Umbilical cord (tissue), 2 donors: ENCODE data around the gene CDH16. TPM values are rescaled to one million over a fixed set of nuclear protein-coding genes. Genes with fewer than 3 reads are reported as not detected.
"Not testable (repeated sequence)": the region's sequence is repeated elsewhere in the genome, so short reads cannot be mapped to it uniquely, and the experiment has no call there.

Source experiments
- DNase-seq: peaks from one replicate; pipeline ENCODE4 v3.0.0-alpha.2; 2015; ENCODE audit warnings: low spot score
- total RNA-seq: library from RNA; depleted of rRNA; stranded (reverse); fragments of >200 nt; gene quantifications from one replicate; pipeline ENCODE4 v1.2.3, GENCODE V29; 2014; ENCODE audit warnings: low replicate concordance; ENCODE audit not compliant: insufficient read depth

Gene CDH16
- total RNA-seq, 1 donor from 2014 or later, result not detected

GRCh38 chr16:66873685-66874055, 45.0 kb downstream of the CDH16 start:
- no peak for DNase-seq

DNA sequence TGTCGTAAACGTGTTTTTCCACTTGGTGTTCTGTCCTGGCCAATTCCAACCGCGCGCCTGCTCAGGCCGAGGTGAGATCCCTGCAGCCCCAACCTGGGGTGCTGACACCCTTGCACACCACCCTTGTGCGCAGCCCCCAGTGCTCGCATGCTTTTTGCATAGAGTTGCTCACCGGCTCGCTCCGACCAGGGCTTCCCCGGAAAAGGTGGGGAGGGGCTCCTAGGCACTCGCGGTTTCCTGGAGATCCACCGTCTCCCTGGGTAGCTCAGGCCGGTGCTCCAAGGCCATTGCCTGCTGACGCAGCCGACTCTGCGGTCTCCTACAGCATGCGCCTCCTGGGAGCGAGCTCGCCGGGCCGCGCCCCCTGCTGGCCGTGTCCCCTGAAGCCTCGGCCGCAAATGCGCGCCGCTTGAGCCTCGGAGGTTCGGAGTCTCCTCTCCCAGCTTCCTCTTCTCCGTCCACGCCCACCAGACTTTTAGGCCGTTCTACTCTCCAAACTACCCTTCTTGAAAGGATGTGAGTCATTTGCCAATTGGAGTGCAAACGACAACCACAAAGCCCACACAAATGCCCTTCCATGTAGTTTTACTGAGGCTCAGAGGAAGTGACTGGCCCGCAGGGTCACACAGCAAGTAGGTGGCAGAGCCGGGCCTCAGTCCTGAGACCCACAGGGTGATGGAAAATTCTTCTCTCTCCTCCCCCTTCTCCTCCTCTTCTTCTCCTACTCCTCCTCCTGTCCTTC, 45.6 kb downstream of the CDH16 start:
- peak; percentile 90 for DNase-seq

- DNase-seq, result no peak
Measured at GRCh38 chr16:66872559-66872942, 46.1 kb downstream of the CDH16 start.

GRCh38 chr16:66871840-66872239, 46.8 kb downstream of the CDH16 start:
- no peak for DNase-seq

GRCh38 chr16:66871363-66871762, 47.3 kb downstream of the CDH16 start:
- DNase-seq, result not testable (repeated sequence)

DNA sequence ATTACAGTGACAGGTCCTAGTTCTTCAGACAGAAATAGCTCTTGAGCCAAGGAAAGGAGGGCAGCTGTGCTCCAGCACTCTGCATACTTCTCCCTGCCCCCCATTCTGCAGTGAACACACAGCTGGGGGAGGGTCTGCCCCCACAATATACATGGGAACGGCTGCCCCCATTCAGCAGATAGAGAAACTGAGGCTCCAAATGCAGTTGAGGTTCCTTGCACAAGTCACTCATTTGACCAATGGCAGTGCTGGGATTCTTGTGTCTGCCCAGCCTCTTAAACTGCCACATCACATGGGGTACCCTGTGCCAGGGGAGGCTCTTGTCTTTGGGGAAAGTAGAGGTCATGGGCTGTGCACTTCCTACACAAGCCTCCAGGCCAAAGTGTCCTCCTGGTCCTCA, 49.3 kb downstream of the CDH16 start:
- no peak for DNase-seq

- DNase-seq, result no peak
Measured at GRCh38 chr16:66863707-66864106, 55.0 kb downstream of the CDH16 start.

- no peak for DNase-seq
Measured at GRCh38 chr16:66862023-66862520, 56.6 kb downstream of the CDH16 start.

DNA sequence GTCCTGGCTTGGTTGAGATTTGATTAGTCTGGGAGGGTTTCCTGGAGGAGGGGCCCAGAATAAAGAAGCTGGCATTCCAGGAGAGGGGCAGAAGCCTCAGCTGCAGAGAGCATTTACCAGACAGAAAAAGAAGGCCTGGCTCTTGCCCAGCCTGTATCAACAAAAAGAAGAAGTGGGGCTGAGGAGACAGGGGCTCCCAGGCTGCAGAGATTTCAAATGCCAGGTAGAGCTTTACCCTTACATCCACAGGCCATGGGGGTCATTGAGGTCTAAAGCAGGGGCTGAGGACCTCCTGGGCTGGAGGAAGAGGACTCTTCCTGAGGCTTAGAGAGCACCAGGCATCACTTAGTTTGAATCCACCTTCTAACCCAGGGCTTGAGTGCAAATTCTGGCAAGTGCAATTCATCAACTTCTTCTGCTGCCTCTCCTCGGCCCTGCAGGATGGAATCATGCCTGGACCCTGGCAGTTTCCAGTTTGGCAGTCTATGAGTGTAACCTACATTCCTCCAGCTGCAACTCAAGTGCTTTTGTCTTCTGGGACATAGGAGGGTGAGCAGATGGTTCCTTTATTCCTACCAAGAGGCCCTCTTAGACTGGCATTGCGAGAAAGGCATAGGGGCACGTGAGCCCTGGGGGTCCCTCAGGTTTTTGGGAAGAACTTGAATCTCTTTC, 59.2 kb downstream of the CDH16 start:
- no peak for DNase-seq

DNA sequence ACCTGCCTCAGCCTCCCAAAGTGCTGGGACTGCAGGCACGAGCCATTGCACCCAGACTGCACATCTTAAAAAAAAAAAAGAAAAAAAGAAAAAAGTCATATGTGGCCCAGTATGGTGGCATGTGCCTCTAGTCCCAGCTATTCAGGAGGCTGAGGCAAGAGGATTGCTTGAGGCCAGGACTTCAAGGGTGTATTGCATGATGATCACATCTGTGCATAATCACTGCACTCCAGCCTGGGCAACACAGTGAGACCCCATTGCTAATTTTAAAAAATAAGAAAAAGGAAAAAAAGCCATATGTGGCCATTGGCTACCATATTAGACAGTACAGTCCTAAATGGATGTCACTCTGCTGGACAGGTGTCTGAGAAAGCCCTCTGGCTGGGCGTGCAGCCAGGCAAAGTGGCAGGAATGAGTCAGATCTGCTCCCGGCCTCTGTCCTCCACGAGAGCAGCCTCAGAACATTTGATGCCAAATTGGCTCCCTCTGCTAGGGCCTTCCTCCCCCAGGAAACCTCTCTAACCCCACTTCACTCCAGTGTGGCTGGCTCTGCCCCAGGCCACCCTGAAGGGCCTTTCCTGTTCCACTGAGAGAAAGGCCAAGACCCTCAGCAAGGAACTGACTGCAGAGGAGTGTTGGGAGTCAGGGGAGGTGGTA, 59.8 kb downstream of the CDH16 start:
- DNase-seq, result peak; percentile 28

Other genes starting within 250 kb of the CDH16 start
- gene CMTM4, start 222.1 kb downstream of the CDH16 start, total RNA-seq, result 21.9 TPM
- 152 TPM for gene DYNC1LI2, start 167.3 kb downstream of the CDH16 start, total RNA-seq
- gene TERB1, start 117.3 kb downstream of the CDH16 start, total RNA-seq, result 1.7 TPM
- 40.4 TPM for gene NAE1, start 87.9 kb downstream of the CDH16 start, total RNA-seq
- gene CA7, start 74.5 kb downstream of the CDH16 start, total RNA-seq, result not detected
- 16.4 TPM for gene PDP2, start 38.4 kb downstream of the CDH16 start, total RNA-seq
- gene RRAD, start 6.7 kb upstream of the CDH16 start, total RNA-seq, result 19.0 TPM
- 72.5 TPM for gene CIAO2B, start 15.5 kb upstream of the CDH16 start, total RNA-seq
- gene CES2, start 16.6 kb upstream of the CDH16 start, total RNA-seq, result 53.7 TPM
- gene CES3, start 42.4 kb upstream of the CDH16 start, total RNA-seq, result 3.4 TPM
- gene CES4A, start 69.7 kb upstream of the CDH16 start, total RNA-seq, result 4.1 TPM
- gene CBFB, start 110.3 kb upstream of the CDH16 start, total RNA-seq, result 51.3 TPM
- 18.5 TPM for gene PHAF1, start 191.1 kb upstream of the CDH16 start, total RNA-seq
- gene B3GNT9, start 232.1 kb upstream of the CDH16 start, total RNA-seq, result 37.3 TPM
- gene TRADD, start 241.0 kb upstream of the CDH16 start, total RNA-seq, result 10.8 TPM
- 9.6 TPM for gene FBXL8, start 241.1 kb upstream of the CDH16 start, total RNA-seq
- 17.3 TPM for gene HSF4, start 245.9 kb upstream of the CDH16 start, total RNA-seq